Measurements from ENCODE around the gene FRZB.

GRCh38 chr2:182854375-182855105 is 11.9 kb downstream of the FRZB start:
- TF ChIP-seq POLR2AphosphoS5 (IDR thresholded peaks at IDR 0.05; ENCODE audit: low read depth, low read length) (no peak), POLR2A (IDR thresholded peaks at IDR 0.05; ENCODE audit: low read depth, low read length) (no peak)

Data from GM12892 (cell line).